ENCODE data around the gene TTC33.

GRCh38 chr5:40660751-40661150 is 95.0 kb downstream of the TTC33 start:
- TF ChIP-seq POLR2AphosphoS5 (IDR thresholded peaks at IDR 0.05) = no peak
- no peak for TF ChIP-seq EP300 (IDR thresholded peaks at IDR 0.05)
- no peak for TF ChIP-seq CTCF (IDR thresholded peaks at IDR 0.05)

Measured in suprapubic skin (tissue), 4 donors.